M059J (cell line): Measurements from ENCODE around the gene BLOC1S1. TPM values are rescaled to one million over a fixed set of nuclear protein-coding genes. Genes with fewer than 3 reads are reported as not detected.

ENCODE experiments used
- DNase-seq: peaks from one replicate; pipeline ENCODE4 v3.0.0-alpha.2; 2012; ENCODE audit warnings: low read depth
- total RNA-seq: library from RNA; depleted of rRNA; stranded (reverse); fragments of >200 nt; shearing (Covaris generic); gene quantifications from 2 replicates; pipeline ENCODE4 v1.2.3, GENCODE V29; 2014; rRNA removed

Gene BLOC1S1
- 115 and 120 TPM in 2 replicates for total RNA-seq

DNA sequence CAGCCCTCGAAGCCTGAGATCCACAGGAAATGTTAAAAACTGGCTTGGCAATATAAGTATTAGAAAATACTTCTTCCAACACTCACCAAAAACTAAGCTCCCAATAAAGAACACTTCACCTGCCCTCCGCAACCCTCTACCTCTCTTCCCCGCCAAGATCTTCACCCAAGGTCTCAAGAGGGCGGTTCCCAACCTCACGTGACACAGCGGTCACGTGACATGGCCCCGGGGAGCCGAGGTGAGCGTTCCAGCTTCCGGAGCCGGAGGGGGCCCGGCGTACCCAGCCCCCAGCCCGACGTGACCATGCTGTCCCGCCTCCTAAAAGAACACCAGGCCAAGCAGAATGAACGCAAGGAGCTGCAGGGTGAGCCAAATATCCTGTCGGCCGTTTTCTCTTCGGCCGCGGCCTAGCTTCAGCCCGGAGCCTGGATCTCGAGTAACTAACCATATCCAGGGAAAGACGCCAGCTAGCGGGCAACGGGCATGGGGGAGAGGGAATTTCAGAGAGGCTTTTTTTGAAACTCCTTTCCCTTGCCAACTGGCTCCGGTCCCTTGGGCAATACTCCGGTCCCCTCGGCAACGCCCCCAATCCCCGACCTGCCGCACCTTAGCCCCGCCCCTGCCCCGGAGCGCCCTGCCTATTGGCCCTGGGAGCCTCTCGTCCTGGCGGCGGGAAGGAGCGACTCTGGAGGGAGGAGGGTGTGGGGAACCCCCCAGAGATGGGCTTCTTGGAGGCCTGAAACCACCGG lies at the start of gene BLOC1S1:
Gene BLOC1S1 (plus strand): TSS at position 214 of the 749 bp plus-strand sequence. CDS start 6 bp downstream, at position 220.
- DNase-seq, result peak; percentile 92

- DNase-seq, result no peak
Observed at GRCh38 chr12:55666508-55666907, 49.3 kb upstream of the BLOC1S1 start.

- no peak for DNase-seq
Observed at GRCh38 chr12:55670276-55670675, 45.6 kb upstream of the BLOC1S1 start.

DNA sequence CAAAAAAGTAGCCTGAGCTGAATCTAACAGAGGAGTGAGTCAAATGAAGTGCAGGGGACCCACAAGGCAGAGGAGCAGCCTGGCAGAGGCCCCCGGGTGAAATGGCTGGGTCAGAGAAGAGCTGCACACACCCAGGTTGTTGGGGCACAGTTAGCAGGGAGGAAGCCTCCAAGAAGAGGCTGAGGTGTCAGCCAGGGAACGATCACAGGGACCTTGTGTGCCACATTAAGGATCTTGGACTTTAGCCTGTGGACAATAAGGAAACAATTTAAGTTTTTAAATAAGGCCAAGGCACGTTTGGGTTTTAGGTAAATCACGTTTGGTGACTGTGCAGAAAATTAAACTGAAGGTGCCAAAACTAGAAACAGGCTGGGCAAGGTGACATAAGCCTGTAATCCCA lies 44.1 kb upstream of the BLOC1S1 start:
- no peak for DNase-seq

DNA sequence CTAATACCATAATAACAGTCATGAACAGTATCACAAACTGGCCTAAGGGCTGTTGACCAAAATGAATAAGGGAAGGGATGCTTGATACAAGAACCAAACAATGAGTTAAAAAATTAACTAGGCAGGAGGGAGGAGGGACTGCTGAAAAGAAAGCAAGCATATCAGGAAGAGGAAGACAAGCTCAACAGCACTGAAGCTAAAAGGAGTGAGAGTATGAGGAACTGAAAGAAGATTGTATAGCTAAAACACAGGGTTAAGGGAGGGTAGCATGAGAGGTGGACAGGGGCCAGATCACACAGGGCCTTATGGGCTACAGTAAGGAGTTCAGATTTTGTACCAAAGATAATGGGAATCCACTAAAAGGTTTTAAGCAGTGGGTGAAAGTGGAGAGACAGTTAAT lies 42.2 kb upstream of the BLOC1S1 start:
- no peak for DNase-seq

GRCh38 chr12:55675666-55676065 lies 40.2 kb upstream of the BLOC1S1 start:
- no peak for DNase-seq

DNA sequence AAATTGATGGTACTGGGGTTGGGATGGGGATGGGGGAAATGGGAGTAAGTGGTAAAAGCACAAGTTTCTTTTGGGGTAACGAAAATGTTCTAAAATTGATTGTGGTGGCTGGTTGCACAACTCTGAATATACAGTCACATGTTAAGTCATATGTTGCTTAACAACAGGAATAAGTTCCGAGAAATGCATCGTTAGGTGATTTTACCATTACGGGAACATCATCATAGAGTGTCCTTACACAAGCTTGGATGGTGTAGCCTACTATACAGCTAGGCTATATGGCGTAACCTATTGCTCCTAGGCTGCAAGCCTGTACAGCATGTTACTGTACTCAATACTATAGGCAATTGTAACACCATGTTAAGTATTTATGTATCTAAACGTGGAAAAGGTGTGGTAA lies 39.1 kb upstream of the BLOC1S1 start:
- no peak for DNase-seq

DNA sequence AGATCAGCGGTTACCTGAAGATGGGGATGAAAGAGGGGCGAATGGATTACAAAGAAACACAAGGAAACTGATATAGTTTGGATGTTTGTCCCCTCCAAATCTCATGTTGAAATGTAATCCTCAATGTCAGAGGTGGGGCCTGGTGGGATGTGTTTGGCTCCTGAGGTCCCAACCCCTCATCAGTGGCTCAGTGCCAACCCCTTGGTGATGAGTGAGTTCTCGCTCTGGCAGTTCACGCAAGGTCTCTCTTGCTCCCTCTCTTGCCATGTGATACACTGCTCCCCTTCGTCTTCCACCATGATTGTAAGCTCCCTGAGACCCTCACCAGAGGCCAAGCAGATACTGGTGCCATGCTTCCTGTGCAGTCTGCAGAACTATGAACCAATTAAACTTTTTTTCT lies 36.2 kb upstream of the BLOC1S1 start:
- no peak for DNase-seq

- peak; percentile 83 for DNase-seq
Observed at GRCh38 chr12:55681142-55682077, 34.4 kb upstream of the BLOC1S1 start.

- DNase-seq, result no peak
Observed at GRCh38 chr12:55682087-55682796, 33.6 kb upstream of the BLOC1S1 start.

DNA sequence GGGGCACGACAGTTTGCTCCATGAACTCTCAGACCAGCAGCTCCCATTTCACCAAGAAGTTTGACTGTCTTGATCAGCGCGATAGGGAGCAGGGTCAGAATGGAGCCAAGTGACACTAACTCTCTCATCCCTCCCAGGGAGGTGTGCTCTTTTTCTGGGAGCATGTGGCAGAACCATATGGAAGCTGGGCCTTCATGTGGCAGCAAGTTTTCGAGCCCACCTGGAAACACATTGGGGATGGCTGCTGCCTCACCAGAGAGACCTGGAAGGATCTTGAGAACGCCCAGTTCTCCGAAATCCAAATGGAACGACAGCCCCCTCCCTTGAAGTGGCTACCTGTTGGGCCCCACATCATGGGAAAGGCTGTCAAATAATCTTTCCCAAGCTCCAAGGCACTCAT lies 32.2 kb upstream of the BLOC1S1 start:
- no peak for DNase-seq

DNA sequence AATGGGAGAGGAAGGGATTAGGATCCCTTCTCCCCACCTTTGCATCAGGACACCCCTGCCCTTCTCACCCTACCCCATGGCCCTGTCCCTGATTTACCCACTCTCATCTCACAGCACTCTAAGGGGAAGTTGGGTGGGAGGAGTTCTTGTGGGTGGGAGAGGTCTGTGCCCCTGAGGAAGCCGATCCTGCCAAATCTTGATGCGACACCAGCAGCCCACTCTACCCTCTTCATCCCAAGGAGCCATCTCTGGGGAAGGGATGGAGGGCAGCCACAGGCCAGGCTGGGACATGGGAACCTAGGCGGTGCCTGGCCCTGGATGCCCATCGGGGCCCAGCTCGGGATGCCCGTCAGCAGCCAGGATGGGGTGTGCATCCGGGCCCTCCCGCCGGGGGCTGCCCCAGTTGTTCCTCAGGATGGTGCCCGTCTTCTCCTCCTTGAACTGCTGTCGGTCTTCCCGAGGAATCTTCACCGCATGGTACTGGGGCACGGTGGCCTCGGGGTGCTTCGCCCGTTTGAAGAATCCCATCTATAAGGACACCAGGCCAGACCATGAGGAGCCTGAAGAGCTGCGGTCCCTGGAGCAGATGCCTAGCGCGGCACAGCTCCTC lies 31.0 kb upstream of the BLOC1S1 start:
- DNase-seq, result no peak

DNA sequence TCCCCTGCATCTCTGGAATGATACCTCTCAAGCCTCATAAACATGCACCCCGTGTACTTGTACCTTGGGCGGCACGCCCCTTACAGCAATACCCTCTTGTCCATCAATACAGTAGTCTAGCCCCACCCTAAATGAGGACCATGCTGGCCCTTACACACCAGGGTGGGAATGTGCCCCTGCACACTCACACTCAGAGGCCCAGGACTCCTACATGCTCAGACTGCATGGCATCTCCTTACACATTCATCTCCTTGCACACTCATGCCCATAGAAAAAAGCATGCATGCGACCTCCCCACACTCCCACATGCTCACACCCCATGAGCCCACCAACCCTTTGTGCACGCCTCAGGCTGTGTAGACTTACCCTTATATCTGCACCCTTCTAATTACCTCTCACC lies 30.2 kb upstream of the BLOC1S1 start:
- DNase-seq, result no peak

- DNase-seq, result peak; percentile 44
Observed at GRCh38 chr12:55686366-55687010, 29.4 kb upstream of the BLOC1S1 start.

DNA sequence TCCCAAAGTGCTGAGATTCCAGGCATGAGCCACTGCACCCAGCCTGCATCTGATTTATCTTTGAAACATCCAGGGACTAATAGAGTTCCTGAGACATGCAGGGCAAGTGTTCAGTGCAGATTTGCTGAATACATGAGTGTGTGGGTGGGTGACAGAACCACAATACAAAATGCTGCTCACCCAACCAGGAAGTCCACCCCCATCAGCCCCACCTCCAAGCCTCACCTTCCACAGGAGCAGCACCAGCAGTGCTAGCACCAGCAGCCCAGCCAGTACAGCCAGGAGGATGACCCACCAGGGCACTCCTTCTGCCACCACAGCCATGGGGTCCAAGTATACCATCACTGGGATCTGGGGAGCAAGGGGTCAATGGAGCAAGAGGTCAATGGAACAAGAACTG lies 28.1 kb upstream of the BLOC1S1 start:
- DNase-seq, result no peak

- no peak for DNase-seq
Observed at GRCh38 chr12:55688716-55689655, 26.9 kb upstream of the BLOC1S1 start.

DNA sequence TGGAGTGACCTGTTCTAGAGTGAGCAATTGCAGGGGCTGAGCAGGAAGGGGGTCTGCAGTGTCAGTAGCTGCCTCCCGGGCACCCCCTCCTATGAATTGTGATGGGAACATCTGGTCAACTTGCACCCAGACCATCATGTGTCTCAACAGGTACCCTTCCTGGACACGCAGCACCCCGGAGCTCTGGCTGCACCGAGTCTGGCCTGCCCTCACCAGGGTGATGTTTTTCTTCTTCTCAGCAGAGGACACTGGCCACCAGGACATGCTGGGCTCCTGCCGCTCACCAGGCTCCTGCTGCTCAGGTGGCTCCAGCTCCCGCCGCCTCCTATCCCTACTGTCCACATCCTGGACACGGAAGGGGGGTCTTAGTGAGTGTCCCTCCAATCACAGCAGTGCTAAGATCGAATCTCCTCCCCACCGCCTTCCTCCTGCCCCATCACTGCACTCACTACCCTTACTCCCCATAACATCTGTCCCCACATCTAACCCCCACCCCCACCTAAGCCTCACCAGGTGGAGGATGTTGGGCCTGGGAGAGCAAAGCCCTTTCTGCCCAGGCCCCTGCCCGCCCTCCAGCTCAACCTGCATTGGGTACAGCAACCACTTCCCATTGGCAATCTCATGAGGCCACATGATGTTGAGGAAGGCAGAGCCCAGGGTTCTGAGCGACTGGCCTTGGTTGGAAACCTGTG lies 23.1 kb upstream of the BLOC1S1 start:
- no peak for DNase-seq

GRCh38 chr12:55693323-55694187 lies 22.3 kb upstream of the BLOC1S1 start:
- no peak for DNase-seq

DNA sequence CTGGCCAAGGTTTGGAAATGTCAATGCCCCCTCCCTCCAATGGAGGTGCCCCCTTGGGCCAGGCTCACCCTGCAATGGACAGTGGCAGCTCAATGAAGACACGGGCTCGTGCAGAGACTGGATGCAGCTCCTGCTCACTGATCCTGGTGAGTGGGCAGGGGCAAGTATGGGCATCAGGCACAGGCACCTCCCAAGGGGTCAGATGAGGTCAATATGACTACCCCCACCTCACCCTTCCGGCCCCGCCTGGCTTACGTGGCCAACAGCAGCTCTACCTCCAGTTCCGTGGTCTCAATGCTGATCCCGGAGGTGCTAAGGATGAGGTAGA lies 21.7 kb upstream of the BLOC1S1 start:
- DNase-seq, result no peak
